BJ (cell line): ENCODE results near the gene KCMF1. TPM values are rescaled to one million over a fixed set of nuclear protein-coding genes. Genes with fewer than 3 reads are reported as not detected.
A peak's percentile ranks its signal among the peaks of the same experiment; 100 is the strongest.

Experiments used
- CTCF ChIA-PET: fragments of 350-600 bp; formaldehyde crosslinking; extraction: SDS; loops from one replicate; lab custom pipeline; 2021; ENCODE audit warnings: antibody characterized with exemption, inconsistent platforms; lab: Yijun Ruan, JAX
- POLR2A ChIA-PET: fragments of 300-600 bp; sonication (Branson Sonifier 250); formaldehyde crosslinking; extraction: SDS; loops from one replicate; lab custom pipeline; 2021; ENCODE audit warnings: antibody characterized with exemption; lab: Charles Lee
- DNase-seq: peaks from one replicate; pipeline ENCODE4 v3.0.0-alpha.2; 2011; ENCODE audit warnings: low read depth
- H3K27me3 ChIP-seq: 2 replicates; pipeline ENCODE4 v1.6.0; 2011; ENCODE audit warnings: low read length; ENCODE audit not compliant: control insufficient read depth, insufficient read depth
- H3K36me3 ChIP-seq: 2 replicates; pipeline ENCODE4 v1.5.1; 2011; ENCODE audit warnings: low read length; ENCODE audit not compliant: control insufficient read depth, insufficient read depth
- H3K4me3 ChIP-seq: 2 replicates; pipeline ENCODE4 v1.5.1; 2011; ENCODE audit warnings: low read depth, mild to moderate bottlenecking, control low read depth, low read length
- polyA plus RNA-seq: library from polyadenylated mRNA; depleted of rRNA; stranded (reverse); fragments of >200 nt; gene quantifications from 2 replicates; pipeline ENCODE4 v1.2.3, GENCODE V29; 2011
- TF ChIP-seq, protein P1 (sequence below): IDR thresholded peaks from 2 replicates; pipeline ENCODE4 v1.5.1; 2011; ENCODE audit warnings: low read depth, mild to moderate bottlenecking, control low read depth, inconsistent platforms, low read length, moderate library complexity; ENCODE audit not compliant: insufficient read depth

The KCMF1 gene
- polyA plus RNA-seq, 1 experiment, result 83.3 TPM

DNA sequence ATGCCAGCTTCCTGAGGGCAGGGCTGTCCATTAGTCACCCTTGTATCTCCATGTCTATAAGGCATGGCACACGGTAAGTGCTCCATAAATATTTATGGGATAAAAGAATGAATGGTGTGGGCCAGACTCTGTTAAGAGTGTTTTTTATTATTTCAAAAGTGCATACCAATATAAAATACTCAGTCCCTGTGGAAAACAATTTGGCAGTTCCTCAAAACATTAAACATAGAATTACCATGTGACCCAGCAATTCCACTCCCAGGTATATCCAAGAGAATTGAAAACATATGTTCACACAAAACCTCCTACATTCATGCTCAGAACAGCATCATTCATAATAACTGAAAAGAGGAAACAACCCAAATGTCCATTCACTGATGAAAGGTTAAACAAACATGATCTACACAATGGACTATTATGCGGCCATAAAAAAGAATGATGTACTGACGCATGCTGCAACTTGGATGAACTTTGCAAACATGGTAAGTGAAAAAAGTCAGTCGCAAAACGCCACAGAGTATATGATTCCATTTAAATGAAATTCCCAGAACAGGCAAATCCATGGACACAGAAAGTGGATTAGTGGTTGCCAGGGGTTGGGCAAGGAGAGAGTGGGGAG lies 93.1 kb downstream of the KCMF1 start:
- CTCF ChIA-PET, result interaction anchor here (3.5 to 6.3 kb wide), 3 partner anchors 224 to 236 kb away, joined by 29 to 195 read pairs (median 129); no protein-coding TSS in a partner anchor
- H3K27me3 ChIP-seq, result peaks cover 4% of the 10 kb centered on the region; the same call in 1 of the 2 replicates
- DNase-seq, result no peak
- TF ChIP-seq, protein P1, sequence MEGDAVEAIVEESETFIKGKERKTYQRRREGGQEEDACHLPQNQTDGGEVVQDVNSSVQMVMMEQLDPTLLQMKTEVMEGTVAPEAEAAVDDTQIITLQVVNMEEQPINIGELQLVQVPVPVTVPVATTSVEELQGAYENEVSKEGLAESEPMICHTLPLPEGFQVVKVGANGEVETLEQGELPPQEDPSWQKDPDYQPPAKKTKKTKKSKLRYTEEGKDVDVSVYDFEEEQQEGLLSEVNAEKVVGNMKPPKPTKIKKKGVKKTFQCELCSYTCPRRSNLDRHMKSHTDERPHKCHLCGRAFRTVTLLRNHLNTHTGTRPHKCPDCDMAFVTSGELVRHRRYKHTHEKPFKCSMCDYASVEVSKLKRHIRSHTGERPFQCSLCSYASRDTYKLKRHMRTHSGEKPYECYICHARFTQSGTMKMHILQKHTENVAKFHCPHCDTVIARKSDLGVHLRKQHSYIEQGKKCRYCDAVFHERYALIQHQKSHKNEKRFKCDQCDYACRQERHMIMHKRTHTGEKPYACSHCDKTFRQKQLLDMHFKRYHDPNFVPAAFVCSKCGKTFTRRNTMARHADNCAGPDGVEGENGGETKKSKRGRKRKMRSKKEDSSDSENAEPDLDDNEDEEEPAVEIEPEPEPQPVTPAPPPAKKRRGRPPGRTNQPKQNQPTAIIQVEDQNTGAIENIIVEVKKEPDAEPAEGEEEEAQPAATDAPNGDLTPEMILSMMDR, result no peak
- POLR2A ChIA-PET, result interaction anchor here (0.5 kb wide), 1 partner anchor 55 kb away, joined by 6 read pairs; no protein-coding TSS in a partner anchor
- no peak overlapping the region for H3K4me3 ChIP-seq
- H3K36me3 ChIP-seq, result no peaks in the 10 kb centered on the region

DNA sequence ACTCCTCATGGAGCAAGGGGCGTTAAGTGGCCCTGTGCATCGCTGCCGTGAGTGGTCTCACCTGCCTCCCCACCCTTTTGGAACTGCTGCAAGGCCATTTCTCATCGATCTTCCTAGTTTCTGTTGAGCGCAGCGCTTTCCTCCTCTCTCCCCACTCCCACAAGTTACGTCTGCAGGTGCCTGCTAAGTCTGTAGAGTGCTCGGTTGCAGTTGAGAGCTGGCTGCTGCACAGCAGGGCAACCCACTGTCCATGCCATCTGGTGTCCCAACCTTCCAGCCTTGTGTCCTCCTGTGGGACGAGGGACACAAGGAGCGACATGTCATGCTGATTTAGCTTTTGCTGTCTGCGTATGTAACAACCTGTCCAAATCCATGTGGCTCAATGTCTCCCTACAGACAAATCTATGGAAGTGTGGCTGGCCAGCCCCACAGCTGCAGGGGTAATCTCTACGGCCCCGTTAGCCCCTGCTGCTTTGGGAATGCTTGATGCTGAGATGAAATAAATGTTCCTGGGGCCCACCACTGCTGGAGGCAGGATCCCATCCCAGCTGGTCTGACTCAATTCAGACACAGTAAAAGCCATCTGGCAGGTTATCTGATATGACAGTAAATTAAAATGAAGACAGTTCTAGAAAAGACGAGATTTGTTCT lies 94.1 kb downstream of the KCMF1 start:
- H3K4me3 ChIP-seq, result no peak overlapping the region
- no peak for DNase-seq
- no peaks in the 10 kb centered on the region for H3K36me3 ChIP-seq
- POLR2A ChIA-PET, result no interaction called here
- H3K27me3 ChIP-seq, result peaks cover 4% of the 10 kb centered on the region; the same call in 1 of the 2 replicates
- CTCF ChIA-PET, result interaction anchor here (2.3 to 6.3 kb wide), 7 partner anchors 12 to 234 kb away, joined by 7 to 195 read pairs (median 26); partner anchors contain the start of gene TCF7L1
- TF ChIP-seq, protein P1, result no peak

DNA sequence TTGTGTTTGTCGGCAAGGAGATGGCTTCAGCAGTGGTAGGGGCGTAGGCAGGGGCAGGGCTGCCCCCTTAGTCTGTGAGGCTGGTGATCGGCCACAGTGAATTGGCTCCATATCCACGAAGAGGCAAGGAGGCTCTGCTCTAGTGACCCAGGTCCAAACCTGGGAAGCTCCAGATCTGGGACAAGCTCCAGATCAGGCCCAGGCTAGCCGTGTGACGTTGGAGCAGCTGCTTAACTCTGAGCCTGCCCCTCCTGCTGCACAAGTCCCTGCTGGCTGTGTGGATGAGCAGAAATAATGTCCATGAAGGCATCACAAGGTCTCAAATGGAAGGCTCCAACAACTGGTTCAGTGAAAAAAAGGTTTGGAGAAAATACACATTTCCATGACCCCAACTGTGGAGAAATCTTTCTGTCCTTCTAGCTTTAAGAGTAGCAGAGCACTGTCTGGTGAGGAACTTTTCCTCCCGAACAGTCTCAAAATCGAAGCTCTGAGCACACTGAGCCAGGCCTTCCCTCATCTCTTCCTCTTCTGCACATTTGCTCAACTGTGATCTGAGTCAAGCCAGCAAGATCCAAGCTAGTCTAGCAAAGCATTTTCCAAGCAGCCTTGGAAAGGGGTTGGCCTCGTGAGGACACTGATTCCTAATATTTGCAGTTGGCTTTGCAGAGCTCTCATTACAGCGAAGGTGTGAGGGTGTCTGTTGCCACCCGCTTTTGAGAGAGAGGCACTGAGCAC lies 95.2 kb downstream of the KCMF1 start:
- ChIA-PET POLR2A (interaction anchor here (0.6 kb wide), 1 partner anchor 243 kb away, joined by 3 read pairs; no protein-coding TSS in a partner anchor), CTCF (interaction anchor here (0.7 to 6.3 kb wide), 36 partner anchors 10 to 485 kb away, joined by 3 to 195 read pairs (median 6); partner anchors contain the start of gene TCF7L1)
- H3K27me3 ChIP-seq, result peaks cover 4% of the 10 kb centered on the region; the same call in 1 of the 2 replicates
- TF ChIP-seq, protein P1, result no peak
- no peaks in the 10 kb centered on the region for H3K36me3 ChIP-seq
- no peak overlapping the region for H3K4me3 ChIP-seq
- DNase-seq, result no peak

DNA sequence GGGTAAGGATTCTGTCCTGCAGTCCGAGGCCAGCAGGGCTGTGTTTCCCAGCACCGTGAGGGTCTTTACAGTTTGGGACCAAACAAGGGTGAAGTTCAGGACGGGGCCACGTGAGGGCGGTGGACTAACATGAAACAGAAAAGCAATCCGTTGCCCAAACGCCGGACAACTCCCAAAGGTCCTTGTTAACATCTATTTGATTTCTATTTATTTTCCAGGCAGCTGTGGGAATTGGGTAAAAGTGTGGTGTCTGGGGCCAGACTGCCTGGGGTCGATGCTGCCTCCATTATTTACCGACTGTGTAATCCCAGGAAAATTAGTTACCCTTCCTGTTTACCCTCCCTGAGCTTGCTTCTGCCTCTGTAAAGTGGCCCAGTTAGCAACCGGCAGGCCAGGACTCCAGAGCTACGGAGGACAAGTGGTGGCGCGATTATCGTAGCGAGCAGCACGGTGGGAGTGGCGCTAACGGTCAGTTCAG lies 96.0 kb downstream of the KCMF1 start:
- TF ChIP-seq, protein P1, result peak; percentile 87
- Histone ChIP-seq H3K27me3 (peaks cover 4% of the 10 kb centered on the region; the same call in 1 of the 2 replicates), H3K36me3 (no peaks in the 10 kb centered on the region), H3K4me3 (no peak overlapping the region; the same call in 1 of the 2 replicates)
- DNase-seq, result peak; percentile 9
- ChIA-PET CTCF (interaction anchor here (0.7 to 6.3 kb wide), 42 partner anchors 10 to 488 kb away, joined by 3 to 195 read pairs (median 5); partner anchors contain the start of gene TCF7L1), POLR2A (interaction anchor here (0.6 kb wide), 1 partner anchor 91 kb away, joined by 3 read pairs; no protein-coding TSS in a partner anchor)
